ENCODE measurements around the gene NQO1. TPM values are rescaled to one million over a fixed set of nuclear protein-coding genes. Genes with fewer than 3 reads are reported as not detected.
A peak's percentile ranks its signal among the peaks of the same experiment; 100 is the strongest.

Gene NQO1
- total RNA-seq, 1 experiment from 2014 or later, result 519 TPM

DNA sequence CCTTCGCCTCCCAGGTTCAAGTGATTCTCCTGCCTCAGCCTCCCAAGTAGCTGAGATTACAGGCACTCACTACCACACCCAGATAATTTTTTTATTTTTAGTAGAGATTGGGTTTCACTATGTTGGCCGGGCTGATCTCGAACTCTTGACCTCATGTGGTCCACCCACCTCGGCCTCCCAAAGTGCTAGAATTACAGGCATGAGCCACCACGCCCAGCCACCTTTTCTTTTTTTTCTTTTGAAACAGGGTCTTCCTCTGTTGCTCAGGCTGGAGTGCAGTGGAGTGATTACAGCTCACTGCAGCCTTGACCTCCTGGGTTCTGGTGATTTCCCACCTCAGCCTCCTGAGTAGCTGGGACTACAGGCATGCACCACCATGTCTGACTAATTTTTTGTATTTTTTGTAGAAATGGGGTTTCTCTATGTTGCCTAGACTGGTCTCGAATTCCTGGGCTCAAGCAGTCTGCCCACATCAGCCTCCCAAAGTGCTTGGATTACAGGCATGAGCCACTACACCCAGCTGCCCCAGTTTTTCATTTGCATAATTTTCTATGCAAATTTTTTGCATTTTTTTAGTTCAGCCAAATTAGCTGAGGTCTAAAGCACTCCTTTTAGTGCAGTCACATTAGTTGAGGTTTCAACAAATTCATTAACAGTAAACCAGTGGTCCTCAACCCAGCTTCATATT is 47.0 kb upstream of the NQO1 start:
- POLR2A ChIA-PET, result no interaction called here
- H3K27me3 ChIP-seq (ENCODE audit: insufficient read depth, low read length), result no peaks in the 10 kb centered on the region
- H4K20me1 ChIP-seq (ENCODE audit: insufficient read depth), result no peaks in the 10 kb centered on the region
- intact Hi-C loops (cut with micrococcal nuclease), result no loop called here
- ATAC-seq, result peak; percentile 53
- no peaks in the 10 kb centered on the region for H3K9me2 ChIP-seq (ENCODE audit: insufficient read depth)
- DNase-seq (ENCODE audit: low read depth, low spot score), result no peak
- TF ChIP-seq, protein P1, sequence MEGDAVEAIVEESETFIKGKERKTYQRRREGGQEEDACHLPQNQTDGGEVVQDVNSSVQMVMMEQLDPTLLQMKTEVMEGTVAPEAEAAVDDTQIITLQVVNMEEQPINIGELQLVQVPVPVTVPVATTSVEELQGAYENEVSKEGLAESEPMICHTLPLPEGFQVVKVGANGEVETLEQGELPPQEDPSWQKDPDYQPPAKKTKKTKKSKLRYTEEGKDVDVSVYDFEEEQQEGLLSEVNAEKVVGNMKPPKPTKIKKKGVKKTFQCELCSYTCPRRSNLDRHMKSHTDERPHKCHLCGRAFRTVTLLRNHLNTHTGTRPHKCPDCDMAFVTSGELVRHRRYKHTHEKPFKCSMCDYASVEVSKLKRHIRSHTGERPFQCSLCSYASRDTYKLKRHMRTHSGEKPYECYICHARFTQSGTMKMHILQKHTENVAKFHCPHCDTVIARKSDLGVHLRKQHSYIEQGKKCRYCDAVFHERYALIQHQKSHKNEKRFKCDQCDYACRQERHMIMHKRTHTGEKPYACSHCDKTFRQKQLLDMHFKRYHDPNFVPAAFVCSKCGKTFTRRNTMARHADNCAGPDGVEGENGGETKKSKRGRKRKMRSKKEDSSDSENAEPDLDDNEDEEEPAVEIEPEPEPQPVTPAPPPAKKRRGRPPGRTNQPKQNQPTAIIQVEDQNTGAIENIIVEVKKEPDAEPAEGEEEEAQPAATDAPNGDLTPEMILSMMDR (IDR thresholded peaks at IDR 0.05 in 2 of 3, conservative IDR thresholded peaks at IDR 0.05 in 1 of 3; ENCODE audit: borderline replicate concordance in 1 of 3, insufficient read depth in 1 of 3, low read depth in 2 of 3, low read length in 2 of 3), result no peak
- TF ChIP-seq POLR2AphosphoS5 (IDR thresholded peaks at IDR 0.05; ENCODE audit: low read depth, low read length) (no peak), SP1 (IDR thresholded peaks at IDR 0.05; ENCODE audit: low read depth) (no peak), CEBPB (IDR thresholded peaks at IDR 0.05; ENCODE audit: low read depth) (no peak), JUND (IDR thresholded peaks at IDR 0.05) (no peak), ZNF274 (IDR thresholded peaks at IDR 0.05; ENCODE audit: low read depth, low read length) (no peak), EGR1 (IDR thresholded peaks at IDR 0.05; ENCODE audit: low read depth) (no peak), FOSL1 (IDR thresholded peaks at IDR 0.05; ENCODE audit: low read depth) (no peak), SIN3A (IDR thresholded peaks at IDR 0.05; ENCODE audit: low read depth) (no peak), SRF (IDR thresholded peaks at IDR 0.05; ENCODE audit: low read depth) (no peak), ELF1 (IDR thresholded peaks at IDR 0.05; ENCODE audit: borderline replicate concordance, low read depth) (no peak), TCF7L2 (IDR thresholded peaks at IDR 0.05; ENCODE audit: borderline replicate concordance, extremely low read depth, insufficient read depth, insufficient read length) (no peak), CBX3 (IDR thresholded peaks at IDR 0.05; ENCODE audit: low read depth) (no peak), POLR2A (IDR thresholded peaks at IDR 0.05; ENCODE audit: borderline replicate concordance, extremely low read depth, insufficient read depth, insufficient read length) (no peak)
- TF ChIP-seq, protein P2, sequence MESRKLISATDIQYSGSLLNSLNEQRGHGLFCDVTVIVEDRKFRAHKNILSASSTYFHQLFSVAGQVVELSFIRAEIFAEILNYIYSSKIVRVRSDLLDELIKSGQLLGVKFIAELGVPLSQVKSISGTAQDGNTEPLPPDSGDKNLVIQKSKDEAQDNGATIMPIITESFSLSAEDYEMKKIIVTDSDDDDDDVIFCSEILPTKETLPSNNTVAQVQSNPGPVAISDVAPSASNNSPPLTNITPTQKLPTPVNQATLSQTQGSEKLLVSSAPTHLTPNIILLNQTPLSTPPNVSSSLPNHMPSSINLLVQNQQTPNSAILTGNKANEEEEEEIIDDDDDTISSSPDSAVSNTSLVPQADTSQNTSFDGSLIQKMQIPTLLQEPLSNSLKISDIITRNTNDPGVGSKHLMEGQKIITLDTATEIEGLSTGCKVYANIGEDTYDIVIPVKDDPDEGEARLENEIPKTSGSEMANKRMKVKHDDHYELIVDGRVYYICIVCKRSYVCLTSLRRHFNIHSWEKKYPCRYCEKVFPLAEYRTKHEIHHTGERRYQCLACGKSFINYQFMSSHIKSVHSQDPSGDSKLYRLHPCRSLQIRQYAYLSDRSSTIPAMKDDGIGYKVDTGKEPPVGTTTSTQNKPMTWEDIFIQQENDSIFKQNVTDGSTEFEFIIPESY (IDR thresholded peaks at IDR 0.05; ENCODE audit: extremely low read depth, insufficient replicate concordance, low read length), result no peak
- TF ChIP-seq, protein P3, sequence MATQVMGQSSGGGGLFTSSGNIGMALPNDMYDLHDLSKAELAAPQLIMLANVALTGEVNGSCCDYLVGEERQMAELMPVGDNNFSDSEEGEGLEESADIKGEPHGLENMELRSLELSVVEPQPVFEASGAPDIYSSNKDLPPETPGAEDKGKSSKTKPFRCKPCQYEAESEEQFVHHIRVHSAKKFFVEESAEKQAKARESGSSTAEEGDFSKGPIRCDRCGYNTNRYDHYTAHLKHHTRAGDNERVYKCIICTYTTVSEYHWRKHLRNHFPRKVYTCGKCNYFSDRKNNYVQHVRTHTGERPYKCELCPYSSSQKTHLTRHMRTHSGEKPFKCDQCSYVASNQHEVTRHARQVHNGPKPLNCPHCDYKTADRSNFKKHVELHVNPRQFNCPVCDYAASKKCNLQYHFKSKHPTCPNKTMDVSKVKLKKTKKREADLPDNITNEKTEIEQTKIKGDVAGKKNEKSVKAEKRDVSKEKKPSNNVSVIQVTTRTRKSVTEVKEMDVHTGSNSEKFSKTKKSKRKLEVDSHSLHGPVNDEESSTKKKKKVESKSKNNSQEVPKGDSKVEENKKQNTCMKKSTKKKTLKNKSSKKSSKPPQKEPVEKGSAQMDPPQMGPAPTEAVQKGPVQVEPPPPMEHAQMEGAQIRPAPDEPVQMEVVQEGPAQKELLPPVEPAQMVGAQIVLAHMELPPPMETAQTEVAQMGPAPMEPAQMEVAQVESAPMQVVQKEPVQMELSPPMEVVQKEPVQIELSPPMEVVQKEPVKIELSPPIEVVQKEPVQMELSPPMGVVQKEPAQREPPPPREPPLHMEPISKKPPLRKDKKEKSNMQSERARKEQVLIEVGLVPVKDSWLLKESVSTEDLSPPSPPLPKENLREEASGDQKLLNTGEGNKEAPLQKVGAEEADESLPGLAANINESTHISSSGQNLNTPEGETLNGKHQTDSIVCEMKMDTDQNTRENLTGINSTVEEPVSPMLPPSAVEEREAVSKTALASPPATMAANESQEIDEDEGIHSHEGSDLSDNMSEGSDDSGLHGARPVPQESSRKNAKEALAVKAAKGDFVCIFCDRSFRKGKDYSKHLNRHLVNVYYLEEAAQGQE (IDR thresholded peaks at IDR 0.05; ENCODE audit: low read depth), result no peak
- TF ChIP-seq, protein P4, sequence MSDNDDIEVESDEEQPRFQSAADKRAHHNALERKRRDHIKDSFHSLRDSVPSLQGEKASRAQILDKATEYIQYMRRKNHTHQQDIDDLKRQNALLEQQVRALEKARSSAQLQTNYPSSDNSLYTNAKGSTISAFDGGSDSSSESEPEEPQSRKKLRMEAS (IDR thresholded peaks at IDR 0.05), result no peak
- TF ChIP-seq, protein P5, sequence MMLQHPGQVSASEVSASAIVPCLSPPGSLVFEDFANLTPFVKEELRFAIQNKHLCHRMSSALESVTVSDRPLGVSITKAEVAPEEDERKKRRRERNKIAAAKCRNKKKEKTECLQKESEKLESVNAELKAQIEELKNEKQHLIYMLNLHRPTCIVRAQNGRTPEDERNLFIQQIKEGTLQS (IDR thresholded peaks at IDR 0.05), result no peak
- peak overlapping the region; percentile 69 for H3K4me2 ChIP-seq (ENCODE audit: low read length)
- peaks cover 17 to 34% of the 10 kb centered on the region in 2 experiments for H3K4me1 ChIP-seq (ENCODE audit: control insufficient read depth in 1 of 2, insufficient read depth in 2 of 2, low read length in 2 of 2)
- no peak overlapping the region for H3K9ac ChIP-seq (ENCODE audit: low read length)
- no peaks in the 10 kb centered on the region for H3K36me3 ChIP-seq (ENCODE audit: control insufficient read depth in 1 of 2, insufficient read depth in 2 of 2, low read length in 2 of 2)
- peak overlapping the region in 1 of 2 experiments; percentile 26; a peak in 2 of 4 replicates for H3K4me3 ChIP-seq (replicated peaks in 1 of 2; ENCODE audit: low read depth in 1 of 2, low read length in 2 of 2)
- no TSS peak for BruUV-seq (replicated peaks)
- no peak overlapping the region for H3K27ac ChIP-seq (ENCODE audit: low read depth, low read length)
- RAD21 ChIA-PET (ENCODE audit: low non-redundant PET in 1 of 2, low total read pairs in 2 of 2, uncharacterized antibody in 2 of 2, unreplicated experiment in 2 of 2), result interaction anchor here in 1 of 2 experiments (0.5 kb wide), 1 partner anchor 12 kb away, joined by 5 read pairs; the partner anchor contains the start of gene WWP2
- CTCF ChIA-PET, result no interaction called here
- H3K9me3 ChIP-seq (ENCODE audit: control insufficient read depth in 1 of 2, insufficient read depth in 1 of 2, low read depth in 1 of 2, low read length in 2 of 2), result no peaks in the 10 kb centered on the region
- H3K79me2 ChIP-seq (ENCODE audit: insufficient read depth, low read length), result peaks cover 65% of the 10 kb centered on the region
- no peak overlapping the region for H2AFZ ChIP-seq (ENCODE audit: low read depth, low read length, poor library complexity, severe bottlenecking)
